Tibial nerve (tissue), 4 donors: ENCODE data around the gene PPP1R2. TPM values are rescaled to one million over a fixed set of nuclear protein-coding genes. Genes with fewer than 3 reads are reported as not detected.

Experiments
- DNase-seq, 2 donors: peaks; one replicate each; pipeline ENCODE4 v3.0.0-alpha.2; 2019; ENCODE audit warnings: low spot score in 2 of 2
- H3K27ac ChIP-seq, 4 donors: fragments of 200-600 bp; sonication (generic) in 3 of 4; one replicate each; pipeline ENCODE4 v1.5.1; 2017 to 2019; ENCODE audit warnings: mild to moderate bottlenecking in 1 of 4
- H3K27me3 ChIP-seq, 2 donors: fragments of 200-600 bp; sonication (generic) in 1 of 2; one replicate each; pipeline versions ENCODE4 v1.5.1 to v1.6.0; 2017 to 2019
- H3K36me3 ChIP-seq, 3 donors: fragments of 200-600 bp; sonication (generic); one replicate each; pipeline ENCODE4 v1.5.1; 2018 to 2019
- H3K4me1 ChIP-seq, 4 donors: fragments of 200-600 bp; sonication (generic) in 3 of 4; one replicate each; pipeline ENCODE4 v1.5.1; 2017 to 2019
- H3K4me3 ChIP-seq, 4 donors: fragments of 200-600 bp; sonication (generic) in 3 of 4; one replicate each; pipeline ENCODE4 v1.5.1; 2017 to 2019; ENCODE audit warnings: mild to moderate bottlenecking in 1 of 4, moderate library complexity in 1 of 4
- H3K9me3 ChIP-seq, 4 donors: fragments of 200-600 bp; sonication (generic) in 3 of 4; one replicate each; pipeline ENCODE4 v1.5.1; 2017 to 2019
- EP300 ChIP-seq, 2 donors: sonication (generic); formaldehyde crosslinking; IDR thresholded peaks; one replicate each; pipeline ENCODE4 v1.6.1; 2017; ENCODE audit warnings: antibody characterized with exemption in 2 of 2, mild to moderate bottlenecking in 1 of 2
- POLR2A ChIP-seq, 2 donors: fragments of 450-650 bp; IDR thresholded peaks; one replicate each; pipeline ENCODE4 v1.6.1; 2017; ENCODE audit warnings: antibody characterized with exemption in 2 of 2, mild to moderate bottlenecking in 2 of 2, moderate library complexity in 2 of 2
- WGBS, 2 donors: methylation state at CpG; one replicate each; pipeline ENCODE4 v1.1.5; 2018; 5-methylcytosine and 5-hydroxymethylcytosine counted together
- total RNA-seq, 4 donors: library from RNA; depleted of rRNA; stranded (reverse); fragments of >200 nt; gene quantifications; one replicate each; pipeline ENCODE4 v1.1.0, GENCODE V29; 2016
- TF ChIP-seq, protein P1 (sequence below), 5 experiments: fragments of 200-600 bp in 3 of 5; fragments of 450-650 bp in 2 of 5; sonication (generic) in 3 of 5; IDR thresholded peaks; one replicate each; pipeline ENCODE4 v1.5.1; 2016 to 2019; ENCODE audit warnings: antibody characterized with exemption in 5 of 5, mild to moderate bottlenecking in 3 of 5, moderate library complexity in 2 of 5

Gene PPP1R2
- total RNA-seq, 4 donors from 2014 or later, result 66.6 to 98.1 (median 87.4) TPM

DNA sequence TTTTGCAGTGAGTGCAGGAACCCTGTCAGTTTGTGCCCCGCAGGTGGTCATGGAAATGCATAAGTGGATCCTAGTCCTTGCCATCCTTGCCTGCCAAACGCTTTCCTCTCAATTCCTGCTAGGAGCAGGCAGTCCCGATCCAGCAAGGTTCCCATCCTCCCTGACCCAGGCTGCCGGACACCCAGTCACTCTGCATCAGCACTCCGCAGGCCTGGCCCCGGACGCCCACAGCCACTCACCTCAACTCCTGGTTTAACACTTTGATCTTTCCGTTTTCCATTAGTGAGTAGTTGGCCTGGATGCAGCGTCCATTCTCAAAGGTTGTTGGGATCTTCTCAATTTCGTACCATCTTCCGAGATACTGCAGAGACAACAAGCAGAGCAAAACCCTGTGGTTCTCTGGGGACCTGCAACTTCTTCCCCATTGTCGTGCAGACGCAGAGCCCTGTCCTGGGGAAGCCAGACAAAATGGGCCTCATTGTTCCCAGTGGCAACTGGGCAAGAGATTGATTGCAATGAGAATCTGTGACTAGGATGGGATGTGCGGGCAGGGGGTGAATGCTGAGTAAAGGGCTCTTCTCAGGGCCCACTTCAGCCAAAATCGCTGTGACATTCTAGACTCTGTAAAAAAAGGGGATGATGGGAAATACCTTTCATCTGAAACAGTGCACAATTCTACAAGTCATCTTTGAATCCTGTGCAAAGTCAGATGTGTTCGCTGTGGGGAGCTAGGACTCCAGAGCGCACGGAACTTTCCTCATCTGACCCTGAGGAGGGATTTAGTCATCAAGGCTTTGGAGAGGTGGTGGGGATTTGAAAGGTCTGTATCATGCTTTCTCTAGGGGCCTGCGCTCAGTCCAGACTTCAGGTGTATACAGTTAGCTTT, 30.7 kb upstream of the PPP1R2 start:
- Histone ChIP-seq H3K9me3 (no peaks in the 10 kb centered on the region), H3K27ac (no peak overlapping the region), H3K4me1 (no peaks in the 10 kb centered on the region), H3K36me3 (peaks cover 0 to 61% (median 0%) of the 10 kb centered on the region in 3 donors), H3K27me3 (no peaks in the 10 kb centered on the region), H3K4me3 (no peak overlapping the region)
- DNase-seq, result no peak
- 84 to 88% methylated on average over 19 of the region's 19 CpGs for WGBS, 2 donors
- TF ChIP-seq, protein P1, sequence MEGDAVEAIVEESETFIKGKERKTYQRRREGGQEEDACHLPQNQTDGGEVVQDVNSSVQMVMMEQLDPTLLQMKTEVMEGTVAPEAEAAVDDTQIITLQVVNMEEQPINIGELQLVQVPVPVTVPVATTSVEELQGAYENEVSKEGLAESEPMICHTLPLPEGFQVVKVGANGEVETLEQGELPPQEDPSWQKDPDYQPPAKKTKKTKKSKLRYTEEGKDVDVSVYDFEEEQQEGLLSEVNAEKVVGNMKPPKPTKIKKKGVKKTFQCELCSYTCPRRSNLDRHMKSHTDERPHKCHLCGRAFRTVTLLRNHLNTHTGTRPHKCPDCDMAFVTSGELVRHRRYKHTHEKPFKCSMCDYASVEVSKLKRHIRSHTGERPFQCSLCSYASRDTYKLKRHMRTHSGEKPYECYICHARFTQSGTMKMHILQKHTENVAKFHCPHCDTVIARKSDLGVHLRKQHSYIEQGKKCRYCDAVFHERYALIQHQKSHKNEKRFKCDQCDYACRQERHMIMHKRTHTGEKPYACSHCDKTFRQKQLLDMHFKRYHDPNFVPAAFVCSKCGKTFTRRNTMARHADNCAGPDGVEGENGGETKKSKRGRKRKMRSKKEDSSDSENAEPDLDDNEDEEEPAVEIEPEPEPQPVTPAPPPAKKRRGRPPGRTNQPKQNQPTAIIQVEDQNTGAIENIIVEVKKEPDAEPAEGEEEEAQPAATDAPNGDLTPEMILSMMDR (IDR thresholded peaks at IDR 0.05), result no peak
- peak in 1 of 2 donors; percentile 31 for TF ChIP-seq EP300 (IDR thresholded peaks at IDR 0.05)

DNA sequence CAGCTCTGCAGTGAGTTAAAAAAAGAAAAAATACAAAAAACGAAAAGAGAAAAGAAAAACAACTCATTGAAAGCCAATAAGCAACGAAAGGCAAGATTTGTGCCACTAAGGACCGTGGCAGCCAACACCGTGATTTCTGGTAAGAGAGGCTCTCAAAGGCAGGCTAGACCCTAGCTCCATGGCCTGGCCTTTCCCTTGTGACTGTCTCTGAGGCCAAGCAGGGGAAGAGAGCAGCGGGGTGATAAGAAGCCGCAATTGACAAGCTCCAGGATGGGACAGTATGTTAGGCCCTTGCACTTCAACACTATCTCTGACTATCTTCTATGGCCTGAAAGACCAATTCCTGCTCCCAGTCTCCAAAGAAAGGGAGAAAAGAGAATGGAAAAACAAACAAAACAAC, 28.2 kb upstream of the PPP1R2 start:
- no peaks in the 10 kb centered on the region for H3K9me3 ChIP-seq
- no peak overlapping the region for H3K27ac ChIP-seq
- no peak for TF ChIP-seq EP300 (IDR thresholded peaks at IDR 0.05)
- no peak for TF ChIP-seq POLR2A (IDR thresholded peaks at IDR 0.05)
- TF ChIP-seq, protein P1 (IDR thresholded peaks at IDR 0.05), result no peak
- no peaks in the 10 kb centered on the region for H3K4me1 ChIP-seq
- WGBS, 2 donors, result 74 to 76% methylated on average over 6 of the region's 6 CpGs
- DNase-seq, result no peak
- no peaks in the 10 kb centered on the region for H3K27me3 ChIP-seq
- H3K36me3 ChIP-seq, result peaks cover 0 to 48% (median 0%) of the 10 kb centered on the region in 3 donors
- H3K4me3 ChIP-seq, result no peak overlapping the region

DNA sequence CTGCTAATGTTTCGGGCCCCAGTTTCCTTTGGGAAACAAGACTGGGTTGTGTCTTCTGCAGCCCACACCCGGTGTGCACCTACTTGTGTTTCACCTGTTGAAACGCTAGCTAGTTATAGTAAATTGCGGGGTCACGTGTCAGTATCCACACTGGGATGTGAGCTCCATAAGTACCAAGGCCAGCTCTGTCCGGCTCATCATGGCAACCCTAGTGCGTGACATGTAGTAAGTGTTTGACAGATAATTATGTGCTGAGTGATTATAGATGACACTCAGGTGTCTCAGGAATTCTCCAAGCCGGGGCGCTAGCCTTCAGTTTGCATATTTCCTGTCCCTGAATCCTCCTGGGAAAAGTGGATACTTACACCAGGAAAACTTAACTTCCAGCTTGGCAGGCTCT, 27.8 kb upstream of the PPP1R2 start:
- WGBS, 2 donors, result 86 to 92% methylated on average over 9 of the region's 9 CpGs
- Histone ChIP-seq H3K36me3 (peaks cover 0 to 44% (median 0%) of the 10 kb centered on the region in 3 donors), H3K9me3 (no peaks in the 10 kb centered on the region), H3K4me3 (no peak overlapping the region), H3K27me3 (no peaks in the 10 kb centered on the region), H3K4me1 (no peaks in the 10 kb centered on the region), H3K27ac (no peak overlapping the region)
- TF ChIP-seq, protein P1 (IDR thresholded peaks at IDR 0.05), result no peak
- no peak for TF ChIP-seq POLR2A (IDR thresholded peaks at IDR 0.05)
- no peak for TF ChIP-seq EP300 (IDR thresholded peaks at IDR 0.05)
- DNase-seq, result no peak

DNA sequence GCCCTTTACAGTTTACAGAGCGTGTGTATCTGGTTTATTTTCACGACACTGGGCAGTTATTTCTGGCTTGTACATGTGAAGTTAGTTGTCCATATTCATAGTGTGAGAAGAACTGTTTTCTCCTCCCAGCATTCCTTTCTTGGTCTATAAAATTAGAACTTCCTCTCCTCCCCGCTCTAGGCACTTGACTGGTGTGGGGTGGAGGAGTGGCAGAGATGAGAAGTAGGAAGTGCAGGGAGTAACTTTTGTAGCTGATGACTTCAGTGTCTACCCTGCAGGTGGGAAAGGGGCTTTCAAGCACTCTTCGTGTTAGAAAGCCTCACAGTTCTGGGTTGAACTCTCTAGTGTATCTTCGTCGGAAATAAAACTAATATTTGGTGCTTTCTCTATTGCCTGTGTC, 27.2 kb upstream of the PPP1R2 start:
- Histone ChIP-seq H3K27me3 (no peaks in the 10 kb centered on the region), H3K4me1 (no peaks in the 10 kb centered on the region), H3K9me3 (no peaks in the 10 kb centered on the region), H3K27ac (no peak overlapping the region), H3K36me3 (peaks cover 0 to 38% (median 0%) of the 10 kb centered on the region in 3 donors), H3K4me3 (no peak overlapping the region)
- DNase-seq, result no peak
- TF ChIP-seq, protein P1 (IDR thresholded peaks at IDR 0.05), result no peak
- peak in 1 of 2 donors; percentile 9 for TF ChIP-seq POLR2A (IDR thresholded peaks at IDR 0.05)
- TF ChIP-seq EP300 (IDR thresholded peaks at IDR 0.05), result peak in 1 of 2 donors; percentile 40
- 75 to 77% methylated on average over 6 of the region's 6 CpGs for WGBS, 2 donors

DNA sequence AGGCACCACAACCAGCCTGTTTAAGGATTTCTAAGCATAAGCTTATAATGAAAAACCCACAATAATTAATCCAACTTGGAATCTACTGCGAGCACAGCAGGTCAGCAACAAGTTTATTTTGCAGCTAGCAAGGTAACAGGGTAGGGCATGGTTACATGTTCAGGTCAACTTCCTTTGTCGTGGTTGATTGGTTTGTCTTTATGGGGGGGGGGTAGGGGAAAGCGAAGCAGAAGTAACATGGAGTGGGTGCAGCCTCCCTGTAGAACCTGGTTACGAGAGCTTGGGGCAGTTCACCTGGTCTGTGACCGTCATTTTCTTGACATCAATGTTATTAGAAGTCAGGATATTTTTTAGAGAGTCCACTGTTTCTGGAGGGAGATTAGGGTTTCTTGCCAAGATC, 25.5 kb upstream of the PPP1R2 start:
- no peak overlapping the region for H3K27ac ChIP-seq
- DNase-seq, result no peak
- H3K4me3 ChIP-seq, result no peak overlapping the region
- no peaks in the 10 kb centered on the region for H3K9me3 ChIP-seq
- TF ChIP-seq EP300 (IDR thresholded peaks at IDR 0.05) (peak in 1 of 2 donors; percentile 3), POLR2A (IDR thresholded peaks at IDR 0.05) (no peak)
- WGBS, 2 donors, result 76 to 84% methylated on average over 5 of the region's 5 CpGs
- no peaks in the 10 kb centered on the region for H3K27me3 ChIP-seq
- H3K4me1 ChIP-seq, result no peaks in the 10 kb centered on the region
- H3K36me3 ChIP-seq, result peaks cover 0 to 30% (median 0%) of the 10 kb centered on the region in 3 donors
